8988T (cell line): ENCODE results near the gene ETDA.
"Not testable (repeated sequence)": the region's sequence is repeated elsewhere in the genome, so short reads cannot be mapped to it uniquely, and the experiment has no call there.

ENCODE experiments used
- DNase-seq: peaks from one replicate; pipeline ENCODE4 v3.0.0; 2011

ETDA gene

DNA sequence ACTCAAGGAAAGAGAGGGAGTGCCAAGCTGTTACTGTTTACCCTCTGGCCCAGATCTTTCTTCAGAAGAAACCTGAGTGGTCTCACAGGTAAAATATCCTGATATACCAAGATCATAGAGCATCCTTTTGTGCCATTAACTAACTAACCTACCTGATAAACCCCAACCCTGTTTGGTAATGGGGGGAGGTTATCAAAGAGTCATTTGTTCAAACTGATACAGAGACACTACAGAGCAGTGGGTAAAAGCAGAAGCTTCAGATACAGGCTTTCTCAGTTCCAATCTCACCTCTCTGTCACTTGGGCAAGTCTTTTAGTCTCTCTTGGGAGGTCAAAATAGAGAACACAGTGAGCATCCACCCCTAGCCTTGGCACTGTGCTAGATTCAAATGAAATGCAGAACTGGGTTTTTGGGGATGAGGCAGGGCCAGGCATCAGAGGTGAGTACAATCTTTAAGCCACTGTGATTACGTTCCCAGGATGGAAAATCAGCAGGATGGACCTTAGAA, at the start of gene ETDA:
ETDA (plus strand) TSS at position 51 of the 508 bp plus-strand sequence. CDS start 1,216 bp downstream, outside the sequence.
- not testable (repeated sequence) for DNase-seq

DNA sequence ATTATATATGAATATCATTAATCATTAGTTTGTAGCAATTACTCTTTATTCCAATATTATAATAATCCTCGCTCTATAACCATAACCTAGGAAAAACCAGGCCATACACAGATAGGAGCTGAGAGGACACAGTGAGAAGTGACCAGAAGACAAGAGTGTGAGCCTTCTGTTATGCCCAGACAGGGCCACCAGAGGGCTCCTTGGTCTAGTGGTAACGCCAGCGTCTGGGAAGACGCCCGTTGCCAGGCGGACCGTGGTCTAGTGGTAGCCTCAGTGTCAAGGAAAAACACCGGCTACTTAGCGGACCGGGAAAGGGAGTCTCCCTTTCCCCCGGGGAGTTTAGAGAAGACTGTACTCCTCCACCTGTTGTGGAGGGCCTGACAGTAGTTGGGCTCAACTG, 45.4 kb upstream of the ETDA start:
- not testable (repeated sequence) for DNase-seq

DNA sequence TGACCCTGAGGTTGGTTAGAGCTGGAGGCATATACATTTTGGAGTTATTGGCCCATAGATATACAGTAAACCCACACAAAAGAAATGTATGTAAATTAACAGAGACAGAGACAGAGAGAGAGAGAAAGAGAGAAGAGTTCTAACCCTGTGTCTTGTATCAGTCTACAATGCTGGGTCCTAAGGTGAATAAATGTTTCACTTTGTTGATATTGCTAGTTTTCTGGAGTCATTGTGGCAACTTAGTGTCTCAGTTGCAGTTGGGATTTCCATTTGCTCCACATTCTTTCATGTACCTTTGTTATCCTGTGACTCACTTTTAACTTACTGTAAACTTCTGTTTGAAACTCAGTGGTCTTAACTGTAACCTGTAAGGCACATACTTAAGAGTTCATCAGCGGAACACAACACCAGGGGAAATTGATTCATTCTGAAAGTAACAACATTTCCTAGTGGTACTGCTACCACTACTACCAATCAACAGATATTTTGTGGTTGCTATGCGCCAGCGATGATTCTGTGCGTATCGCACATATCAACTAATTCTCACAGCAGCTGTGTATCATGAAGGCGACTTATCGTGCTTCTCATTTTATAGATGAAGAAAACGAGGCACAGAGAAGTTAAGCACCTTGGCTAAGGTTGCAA, 38.5 kb upstream of the ETDA start:
- DNase-seq, result no peak

DNA sequence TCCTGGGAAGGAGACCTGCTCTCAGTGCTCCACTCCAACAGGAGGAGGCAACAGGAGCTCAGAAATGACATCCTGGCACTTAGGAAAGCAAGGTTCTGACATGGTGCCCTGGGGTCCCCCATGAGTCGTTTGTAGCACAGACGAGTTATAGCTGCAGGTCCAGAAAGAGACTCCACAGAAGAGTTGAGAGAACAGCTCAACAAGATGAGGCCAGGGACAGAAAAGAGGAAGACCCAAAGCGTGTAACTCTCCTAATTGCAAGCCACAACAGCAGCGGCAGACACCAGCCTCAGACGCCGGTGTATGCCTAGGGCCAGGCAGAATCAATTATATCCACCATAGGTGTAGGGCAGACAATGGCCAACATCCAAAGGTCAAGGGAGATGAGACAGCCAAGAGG, 5.9 kb upstream of the ETDA start:
- not testable (repeated sequence) for DNase-seq

DNA sequence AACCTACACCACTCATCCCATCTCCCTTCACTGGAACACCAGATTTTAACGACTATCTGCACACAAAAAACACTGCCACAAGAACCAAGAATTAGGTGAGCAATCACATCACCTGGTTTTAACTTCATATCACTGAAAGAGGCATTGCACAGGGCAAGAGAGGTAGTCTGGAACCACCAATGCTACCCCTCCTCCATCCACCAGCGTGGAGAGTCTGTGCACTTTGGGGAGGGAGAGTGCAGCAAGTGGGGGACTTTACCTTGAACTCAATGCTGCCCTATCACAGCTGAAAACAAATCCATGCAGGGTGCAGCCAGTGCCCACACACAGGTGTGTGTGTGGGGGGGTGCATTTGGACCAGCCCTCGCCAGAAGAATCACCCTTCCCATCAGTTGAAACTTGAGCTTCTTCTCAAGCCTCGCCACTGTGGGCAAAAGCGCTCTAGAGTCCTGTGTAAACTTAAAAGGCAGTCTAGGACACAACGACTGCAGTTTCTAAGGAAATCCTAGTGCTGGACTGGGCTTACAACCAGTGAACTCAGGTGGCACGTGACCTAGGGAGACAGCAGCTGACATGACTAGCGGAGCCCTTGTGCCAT, 4.3 kb downstream of the ETDA start:
- DNase-seq, result not testable (repeated sequence)

DNA sequence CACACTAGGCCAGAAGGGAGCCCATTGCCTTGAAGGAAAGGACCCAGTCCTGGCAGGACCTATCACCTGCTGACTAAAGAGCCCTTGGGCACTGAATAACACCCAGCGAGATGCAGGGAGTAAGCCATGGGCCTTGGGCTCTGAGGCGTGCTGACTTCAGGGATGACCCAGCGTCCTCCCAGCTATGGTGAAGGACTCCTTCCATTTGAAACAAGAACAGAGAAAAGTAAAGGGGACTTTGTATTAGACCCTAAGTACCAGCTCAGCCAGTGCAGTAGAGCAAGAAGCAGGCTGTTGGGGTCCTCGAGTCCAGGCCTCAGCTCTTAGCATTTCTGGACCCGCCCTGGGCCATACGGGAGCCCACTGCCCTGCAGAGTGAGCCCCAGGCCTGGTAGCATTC, 5.1 kb downstream of the ETDA start:
- no peak for DNase-seq

DNA sequence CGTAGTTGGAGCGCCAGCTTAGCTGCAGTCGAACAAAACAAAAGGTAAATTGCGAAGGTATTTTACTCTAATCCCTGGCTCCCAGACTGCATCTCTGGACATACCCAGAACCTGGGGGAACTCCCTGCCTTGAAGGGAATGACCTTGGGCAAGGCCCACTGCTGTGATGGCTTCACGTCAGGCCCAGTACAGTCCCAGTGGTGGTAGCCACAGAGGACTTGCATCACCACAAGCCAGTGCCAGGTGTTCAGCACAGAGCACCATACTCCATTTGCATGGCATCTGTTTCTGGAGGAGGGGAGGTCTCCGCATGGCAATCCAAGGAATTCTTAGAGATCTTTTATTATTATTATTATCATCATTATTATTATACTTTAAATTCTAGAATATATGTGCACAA, 5.6 kb downstream of the ETDA start:
- no peak for DNase-seq

DNA sequence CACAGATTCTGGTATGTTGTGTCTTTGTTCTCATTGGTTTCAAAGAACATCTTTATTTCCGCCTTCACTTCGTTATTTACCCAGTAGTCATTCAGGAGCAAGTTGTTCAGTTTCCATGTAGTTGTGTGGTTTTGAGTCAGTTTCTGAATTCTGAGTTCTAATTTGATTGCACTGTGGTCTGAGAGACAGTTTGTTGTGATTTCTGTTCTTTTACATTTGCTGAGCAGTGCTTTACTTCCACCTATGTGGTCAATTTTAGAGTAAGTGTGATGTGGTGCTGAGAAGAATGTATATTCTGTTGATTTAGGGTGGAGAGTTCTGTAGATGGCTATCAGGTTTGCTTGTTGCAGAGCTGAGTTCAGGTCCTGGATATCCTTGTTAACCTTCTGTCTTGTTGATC, 9.1 kb downstream of the ETDA start:
- not testable (repeated sequence) for DNase-seq

DNA sequence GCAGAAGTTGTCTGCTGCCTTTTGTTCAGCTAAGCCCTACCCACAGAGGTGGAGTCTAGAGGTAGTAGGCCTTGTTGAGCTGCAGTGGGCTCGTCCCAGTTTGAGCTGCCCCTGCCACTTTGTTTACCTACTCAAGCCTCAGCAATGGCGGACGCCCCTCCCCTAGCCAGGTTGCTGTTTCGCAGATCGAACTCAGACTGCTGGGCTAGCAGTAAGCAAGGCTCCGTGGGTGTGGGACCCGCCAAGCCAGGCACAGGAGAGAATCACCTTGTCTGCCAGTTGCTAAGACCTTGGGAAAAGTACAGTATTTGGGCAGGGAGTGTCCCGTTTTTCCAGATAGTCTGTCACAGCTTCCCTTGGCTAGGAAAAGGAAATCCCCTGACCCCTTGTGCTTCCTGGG, 11.5 kb downstream of the ETDA start:
- not testable (repeated sequence) for DNase-seq

DNA sequence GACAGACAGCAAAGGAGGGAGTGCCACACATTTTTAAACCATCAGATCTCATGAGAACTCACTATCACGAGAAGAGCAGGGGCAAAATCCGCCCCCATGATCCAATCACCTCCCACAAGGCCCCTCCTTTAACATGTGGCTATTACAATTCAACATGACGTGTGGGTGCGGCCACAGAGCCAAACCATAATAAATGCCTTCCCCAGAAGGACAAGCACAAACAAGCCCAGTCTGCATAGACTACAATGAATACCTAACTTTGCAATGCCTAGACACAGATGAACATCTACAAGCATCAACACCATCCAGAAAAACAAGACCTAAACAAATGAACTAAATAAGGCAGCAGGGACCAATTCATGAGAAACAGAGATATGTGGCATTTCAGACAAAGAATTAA, 12.3 kb downstream of the ETDA start:
- DNase-seq, result no peak

DNA sequence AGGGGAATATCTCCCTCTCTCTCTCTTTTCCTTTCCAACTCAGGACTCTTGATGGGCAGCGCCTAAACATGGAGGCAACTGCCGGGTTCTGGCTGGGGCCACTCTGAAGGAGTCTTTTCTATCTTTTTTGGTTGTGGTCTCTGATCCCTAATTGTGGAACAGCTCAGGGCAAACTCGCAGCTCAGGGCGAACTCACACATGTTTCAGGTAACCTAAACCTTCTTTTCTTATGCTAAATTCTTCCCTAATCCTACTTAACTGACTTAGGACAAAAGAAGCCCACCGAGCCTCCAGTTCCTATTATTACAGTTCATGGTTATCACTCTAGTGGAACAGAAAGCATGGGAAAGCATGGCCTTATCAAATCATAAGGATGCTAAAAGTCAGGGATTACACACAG, 21.3 kb downstream of the ETDA start:
- no peak for DNase-seq

DNA sequence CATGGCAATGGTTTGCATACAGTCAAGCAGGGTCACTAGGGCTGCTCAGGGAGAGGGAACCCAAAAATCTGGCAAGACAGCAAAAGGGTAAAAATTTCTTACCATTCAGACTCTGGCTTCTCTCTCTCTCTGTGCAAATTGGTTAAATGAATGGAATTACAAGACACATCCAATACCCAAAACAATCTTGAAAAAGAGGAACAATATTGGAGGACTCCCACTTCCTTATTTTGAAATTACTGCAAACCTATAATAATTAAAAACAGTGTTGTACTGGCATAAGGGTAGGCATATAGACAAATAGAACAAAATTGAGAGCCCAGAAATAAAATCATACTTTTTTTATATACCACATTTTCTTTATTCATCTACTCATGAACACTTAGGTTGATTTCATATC, 24.1 kb downstream of the ETDA start:
- no peak for DNase-seq

DNA sequence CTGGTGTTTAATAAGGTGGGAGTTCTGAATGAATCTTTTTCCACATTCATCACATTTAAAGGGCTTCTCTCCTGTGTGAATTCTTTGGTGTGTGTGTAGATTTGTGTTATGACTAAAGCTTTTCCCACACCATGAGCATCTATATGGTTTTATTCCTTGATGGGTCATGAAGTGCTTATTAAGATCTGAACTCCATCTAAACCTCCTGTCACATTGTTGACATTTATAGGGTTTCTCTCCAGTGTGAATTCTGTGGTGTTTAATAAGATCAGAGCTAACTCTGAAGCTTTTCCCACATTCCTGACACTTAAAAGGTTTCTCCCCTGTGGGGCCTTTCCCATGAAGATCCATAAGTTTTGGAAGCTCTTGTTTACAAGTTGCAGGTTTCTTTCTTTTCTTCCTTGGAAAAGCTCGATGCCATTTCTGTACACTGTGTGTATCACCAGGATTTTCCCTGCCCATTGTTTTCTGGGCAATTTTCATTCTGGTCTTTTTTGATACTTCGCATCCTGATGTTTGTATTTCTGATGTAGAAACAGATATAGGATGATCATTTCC, 35.5 kb downstream of the ETDA start:
- DNase-seq, result no peak

DNA sequence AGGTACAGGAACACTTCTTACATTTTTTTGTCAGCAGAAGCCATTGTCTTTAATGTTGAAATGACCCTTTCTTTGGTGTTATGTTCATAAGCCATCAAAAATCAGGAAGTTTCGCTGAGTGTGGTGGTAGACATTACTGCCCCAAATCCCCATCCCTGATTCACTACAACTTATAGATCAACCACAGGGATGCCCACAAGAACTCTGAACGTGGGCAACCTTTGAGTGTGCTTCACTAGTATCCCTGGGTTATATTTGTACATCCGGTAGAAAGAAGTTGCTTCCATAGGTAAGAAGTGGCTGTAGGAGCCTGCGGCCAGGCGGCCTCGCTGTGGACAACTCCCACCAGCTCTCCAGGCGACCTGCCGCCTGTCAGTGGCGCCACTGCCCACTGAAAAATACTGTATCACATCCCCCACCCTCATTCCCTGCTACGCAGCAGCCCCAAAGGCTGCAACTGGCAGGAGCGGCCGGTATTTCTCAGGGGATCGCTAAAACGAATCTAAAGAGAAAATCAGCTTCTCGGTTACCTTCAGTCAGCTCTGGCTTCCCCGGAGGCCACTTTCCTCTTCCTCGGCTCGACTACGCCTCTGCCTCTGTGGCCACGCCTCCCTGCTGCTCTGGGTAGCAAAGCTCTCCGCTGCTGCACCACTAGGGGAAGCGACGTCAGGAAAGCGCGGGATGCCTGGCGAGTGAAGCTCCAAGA, 43.5 kb downstream of the ETDA start:
- DNase-seq, result no peak

DNA sequence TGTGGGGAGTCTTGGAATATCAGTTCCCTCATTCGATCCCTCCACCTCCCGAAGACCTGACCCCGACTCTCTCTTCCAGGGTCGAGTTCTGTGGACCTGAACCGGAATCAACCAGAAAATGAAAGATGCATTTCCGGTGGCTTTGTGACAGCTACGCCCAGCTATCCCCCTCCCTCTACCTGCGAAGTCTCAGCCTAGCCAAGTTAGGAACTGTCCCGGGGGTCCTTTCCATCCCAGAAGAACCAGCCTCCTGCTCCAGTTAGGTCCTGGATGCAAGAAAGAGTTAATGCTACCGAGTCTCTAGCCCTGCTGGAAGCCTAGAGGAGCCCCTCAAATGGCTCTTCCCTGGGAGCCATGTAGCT, 44.1 kb downstream of the ETDA start:
- DNase-seq, result no peak

DNA sequence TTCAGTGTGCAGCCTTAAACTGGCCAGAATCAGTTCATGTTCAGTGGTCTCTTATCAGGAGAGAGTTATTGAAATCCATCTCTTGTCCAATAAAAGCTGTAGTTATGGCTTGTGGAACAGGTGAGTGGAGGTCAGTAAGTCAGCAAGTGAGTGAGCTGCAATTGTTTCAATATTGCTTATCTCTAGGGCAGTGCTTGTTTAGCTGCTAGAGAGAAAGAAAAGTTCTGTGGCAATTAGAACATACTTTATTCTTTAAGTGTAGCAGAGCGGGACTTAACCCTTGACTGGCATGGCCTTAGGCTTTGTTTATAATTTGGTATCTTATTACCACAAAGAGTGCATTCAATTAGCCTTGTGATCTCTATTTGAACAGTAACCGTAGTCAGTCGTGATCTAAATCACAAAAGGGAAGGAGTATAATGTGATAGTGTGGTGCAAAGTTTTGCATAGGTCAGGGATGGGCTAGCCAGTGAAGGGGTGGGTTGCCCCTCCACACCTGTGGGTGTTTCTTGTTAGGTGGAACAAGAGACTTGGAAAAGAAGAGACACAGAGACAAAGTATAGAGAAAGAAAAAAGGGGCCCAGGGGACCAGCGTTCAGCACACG, 50.5 kb downstream of the ETDA start:
- DNase-seq, result no peak
